ENCODE measurements around the gene ARL2BP.

ARL2BP gene

GRCh38 chr16:57251352-57251751 lies 6.3 kb downstream of the ARL2BP start:
- DNase-seq (ENCODE audit: low spot score) = no peak
- H3K27ac ChIP-seq = no peak overlapping the region
- TF ChIP-seq CTCF (IDR thresholded peaks at IDR 0.05) = no peak
- H3K4me3 ChIP-seq = no peak overlapping the region

- Histone ChIP-seq H3K4me3 (no peak overlapping the region), H3K27ac (no peak overlapping the region)
- DNase-seq (ENCODE audit: low spot score) = no peak
- TF ChIP-seq CTCF (IDR thresholded peaks at IDR 0.05) = no peak
Measured at GRCh38 chr16:57252148-57252721, 7.2 kb downstream of the ARL2BP start.

- Histone ChIP-seq H3K27ac (no peak overlapping the region), H3K4me3 (no peak overlapping the region)
- TF ChIP-seq CTCF (IDR thresholded peaks at IDR 0.05) = no peak
- no peak for DNase-seq (ENCODE audit: low spot score)
Measured at GRCh38 chr16:57253466-57253865, 8.4 kb downstream of the ARL2BP start.

GRCh38 chr16:57255686-57256415 lies 10.8 kb downstream of the ARL2BP start:
- H3K4me3 ChIP-seq = no peak overlapping the region
- H3K27ac ChIP-seq = no peak overlapping the region
- no peak for DNase-seq (ENCODE audit: low spot score)
- TF ChIP-seq CTCF (IDR thresholded peaks at IDR 0.05) = no peak

- no peak for TF ChIP-seq CTCF (IDR thresholded peaks at IDR 0.05)
Measured at GRCh38 chr16:57256601-57257395, 11.7 kb downstream of the ARL2BP start.

GRCh38 chr16:57257455-57258070 lies 12.5 kb downstream of the ARL2BP start:
- no peak overlapping the region for H3K4me3 ChIP-seq
- no peak for TF ChIP-seq CTCF (IDR thresholded peaks at IDR 0.05)
- no peak overlapping the region for H3K27ac ChIP-seq
- no peak for DNase-seq (ENCODE audit: low spot score)

More at GRCh38 chr16:57256601-57257395, 11.7 kb downstream of the ARL2BP start:
- H3K27ac ChIP-seq = no peak overlapping the region
- no peak overlapping the region for H3K4me3 ChIP-seq
- no peak for DNase-seq (ENCODE audit: low spot score)

Data from coronary artery (tissue), 2 donors.